Gastroesophageal sphincter (tissue), 3 donors: ENCODE measurements around the gene MYH10.

ENCODE experiments used
- CTCF ChIP-seq, 4 experiments: fragments of 200-600 bp in 2 of 4; fragments of 450-650 bp in 2 of 4; sonication (generic) in 1 of 4; IDR thresholded peaks; one replicate each; pipeline ENCODE4 v1.5.1; 2017 to 2019; ENCODE audit warnings: antibody characterized with exemption in 4 of 4, mild to moderate bottlenecking in 2 of 4, moderate library complexity in 2 of 4
- EP300 ChIP-seq: sonication (generic); formaldehyde crosslinking; IDR thresholded peaks from one replicate; pipeline ENCODE4 v1.6.1; 2017; ENCODE audit warnings: antibody characterized with exemption, mild to moderate bottlenecking
- POLR2A ChIP-seq, 2 donors: fragments of 450-650 bp; IDR thresholded peaks; one replicate each; pipeline ENCODE4 v1.6.1; 2017; ENCODE audit warnings: antibody characterized with exemption in 2 of 2, mild to moderate bottlenecking in 2 of 2, moderate library complexity in 1 of 2
- POLR2AphosphoS5 ChIP-seq: sonication (generic); formaldehyde crosslinking; IDR thresholded peaks from one replicate; pipeline ENCODE4 v1.6.1; 2017; ENCODE audit warnings: antibody characterized with exemption

GRCh38 chr17:8475227-8475626 is 155.3 kb downstream of the MYH10 start:
- TF ChIP-seq CTCF (IDR thresholded peaks at IDR 0.05) (no peak), EP300 (no peak), POLR2A (IDR thresholded peaks at IDR 0.05) (no peak), POLR2AphosphoS5 (no peak)
